NCI-H446 (cell line): Measurements from ENCODE around the gene DAPP1.

Experiments
- DNase-seq, 2 experiments: peaks; one replicate each; lab custom pipeline; 2025; lab: John Stamatoyannopoulos, UW

Gene DAPP1

DNA sequence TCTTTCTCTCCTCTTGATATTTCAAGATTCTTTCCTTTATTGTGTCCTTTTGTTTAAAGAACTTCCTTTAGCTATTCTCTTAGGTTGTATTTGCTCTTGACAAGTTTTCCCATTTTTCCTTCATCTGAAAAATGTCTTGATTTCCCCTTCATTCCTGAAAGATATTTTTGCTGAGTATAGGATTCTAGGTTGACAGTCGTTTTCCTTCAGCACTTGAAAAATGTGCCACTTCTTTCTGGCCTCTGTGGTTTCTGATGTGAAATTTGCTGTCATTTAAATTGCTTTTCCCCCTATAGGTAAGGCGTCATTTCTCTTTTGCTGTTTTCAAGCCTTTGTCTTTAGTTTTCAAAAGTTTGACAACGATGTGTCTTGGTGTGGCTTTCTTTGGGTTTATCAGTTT is 100.9 kb downstream of the DAPP1 start:
- no peak for DNase-seq

GRCh38 chr4:99918656-99919055 is 102.0 kb downstream of the DAPP1 start:
- DNase-seq, result no peak
